Activated naive CD4-positive, alpha-beta T cell treated with Interleukin-2 at 50 U/mL for 16 hours (primary cell): Measurements from ENCODE around the gene MBNL1.
"Not testable (repeated sequence)": the region's sequence is repeated elsewhere in the genome, so short reads cannot be mapped to it uniquely, and the experiment has no call there.

Experiments used
- DNase-seq: peaks from one replicate; pipeline ENCODE4 v3.0.0-alpha.2; 2020

The MBNL1 gene

GRCh38 chr3:152321955-152322377, 53.2 kb downstream of the MBNL1 start:
- no peak for DNase-seq

- DNase-seq: no peak
Observed at GRCh38 chr3:152322756-152323155, 54.0 kb downstream of the MBNL1 start.

GRCh38 chr3:152323834-152324233, 55.1 kb downstream of the MBNL1 start:
- DNase-seq: no peak

- DNase-seq: no peak
Observed at GRCh38 chr3:152325136-152325535, 56.4 kb downstream of the MBNL1 start.

GRCh38 chr3:152327203-152327602, 58.5 kb downstream of the MBNL1 start:
- no peak for DNase-seq

- no peak for DNase-seq
Observed at GRCh38 chr3:152328841-152329240, 60.1 kb downstream of the MBNL1 start.

- DNase-seq: no peak
Observed at GRCh38 chr3:152330559-152330958, 61.8 kb downstream of the MBNL1 start.

GRCh38 chr3:152331018-152331541, 62.4 kb downstream of the MBNL1 start:
- no peak for DNase-seq

GRCh38 chr3:152331998-152332397, 63.3 kb downstream of the MBNL1 start:
- no peak for DNase-seq

- no peak for DNase-seq
Observed at GRCh38 chr3:152333928-152334327, 65.2 kb downstream of the MBNL1 start.

GRCh38 chr3:152334761-152335160, 66.0 kb downstream of the MBNL1 start:
- no peak for DNase-seq

- DNase-seq: no peak
Observed at GRCh38 chr3:152335273-152335672, 66.5 kb downstream of the MBNL1 start.

GRCh38 chr3:152337337-152337736, 68.6 kb downstream of the MBNL1 start:
- not testable (repeated sequence) for DNase-seq

GRCh38 chr3:152338159-152338720, 69.5 kb downstream of the MBNL1 start:
- no peak for DNase-seq

- no peak for DNase-seq
Observed at GRCh38 chr3:152339881-152340505, 71.3 kb downstream of the MBNL1 start.

- no peak for DNase-seq
Observed at GRCh38 chr3:152345233-152345632, 76.5 kb downstream of the MBNL1 start.

GRCh38 chr3:152346058-152346457, 77.3 kb downstream of the MBNL1 start:
- no peak for DNase-seq

- DNase-seq: no peak
Observed at GRCh38 chr3:152346740-152347139, 78.0 kb downstream of the MBNL1 start.

GRCh38 chr3:152348436-152349177, 79.9 kb downstream of the MBNL1 start:
- no peak for DNase-seq

- DNase-seq: no peak
Observed at GRCh38 chr3:152349392-152349791, 80.7 kb downstream of the MBNL1 start.

- no peak for DNase-seq
Observed at GRCh38 chr3:152350139-152350538, 81.4 kb downstream of the MBNL1 start.

GRCh38 chr3:152350776-152351175, 82.0 kb downstream of the MBNL1 start:
- no peak for DNase-seq

GRCh38 chr3:152352554-152352953, 83.8 kb downstream of the MBNL1 start:
- no peak for DNase-seq

- DNase-seq: no peak
Observed at GRCh38 chr3:152353578-152353977, 84.8 kb downstream of the MBNL1 start.
